ENCODE data around the gene CAMK1D.

Gene CAMK1D

DNA sequence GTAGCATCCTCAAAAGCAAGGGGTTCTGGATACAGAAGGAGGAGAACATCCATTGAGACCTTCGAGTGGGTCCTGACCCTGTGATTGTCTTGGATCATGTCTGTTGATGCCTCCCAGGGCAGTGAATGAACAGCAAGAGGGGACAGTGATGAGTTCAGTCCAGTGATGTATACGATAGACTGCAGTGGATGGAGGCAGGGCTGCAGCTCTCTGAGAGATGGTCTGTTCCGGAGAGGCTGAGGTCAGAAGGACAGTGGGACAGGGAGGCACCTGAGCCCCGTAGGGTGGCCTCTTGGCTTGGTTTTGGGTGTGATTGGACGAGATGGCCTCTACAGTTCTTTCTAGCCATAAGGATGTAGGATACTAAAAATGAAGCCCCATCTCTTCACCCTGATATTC, 280.4 kb downstream of the CAMK1D start:
- no peak for DNase-seq (ENCODE audit: low read depth)

DNA sequence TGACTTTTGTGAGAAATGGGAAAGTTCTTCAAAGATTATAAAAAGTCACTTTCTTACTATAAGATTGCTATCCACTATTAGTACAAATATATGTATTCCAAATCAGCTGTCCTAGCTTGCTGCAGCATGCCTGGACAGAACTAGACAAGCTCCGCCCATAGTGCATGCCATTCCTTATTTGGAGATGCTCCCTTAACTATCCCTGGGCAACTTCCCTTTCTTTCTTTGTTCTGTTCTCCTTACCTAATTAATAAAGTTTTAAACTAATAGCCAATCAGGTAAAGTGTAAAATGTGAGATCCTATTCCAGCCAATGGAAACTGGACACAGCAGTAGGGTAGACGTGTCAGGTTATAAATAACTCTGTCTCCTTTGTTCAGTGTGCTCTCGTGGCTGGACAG, 281.9 kb downstream of the CAMK1D start:
- DNase-seq (ENCODE audit: low read depth): no peak

GRCh38 chr10:12631787-12632562, 282.6 kb downstream of the CAMK1D start:
- no peak for DNase-seq (ENCODE audit: low read depth)

- no peak for DNase-seq (ENCODE audit: low read depth)
Observed at GRCh38 chr10:12633776-12634620, 284.7 kb downstream of the CAMK1D start.

DNA sequence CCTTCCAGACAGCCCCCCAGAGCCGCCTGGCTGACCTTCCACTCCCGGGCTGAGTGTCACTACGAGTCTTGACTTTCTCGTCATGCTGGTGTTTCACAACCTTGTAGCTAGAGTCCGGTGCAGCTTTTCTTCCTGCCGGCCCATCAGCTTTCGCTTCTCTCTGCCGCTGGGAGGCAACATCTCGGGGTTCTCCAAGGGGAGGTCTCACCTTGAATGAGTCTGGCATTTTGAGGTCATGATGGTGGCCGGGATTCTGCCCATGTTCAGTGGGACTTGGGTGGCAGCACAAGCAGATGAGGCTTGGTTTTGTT, 285.2 kb downstream of the CAMK1D start:
- DNase-seq (ENCODE audit: low read depth): no peak

DNA sequence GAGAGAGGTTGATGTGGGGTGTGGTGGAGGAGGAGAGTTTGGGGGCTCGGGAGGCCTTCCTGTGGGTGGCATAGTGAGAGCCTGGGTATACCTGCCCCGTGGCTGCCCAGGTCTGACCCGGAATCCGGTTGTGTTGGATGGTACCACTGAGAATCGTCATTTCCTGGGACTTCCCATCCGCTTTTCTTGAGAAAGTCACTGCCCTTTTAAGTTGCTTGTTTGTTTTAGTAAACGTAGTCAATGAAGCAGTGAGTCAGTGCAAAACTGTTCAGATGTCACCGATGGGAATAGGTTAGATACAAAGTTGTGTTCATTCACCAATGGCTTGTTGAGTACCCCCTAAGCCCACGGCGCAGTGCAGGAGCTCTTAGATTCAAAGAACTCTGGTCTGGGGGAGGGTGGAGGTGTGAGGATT, 285.8 kb downstream of the CAMK1D start:
- DNase-seq (ENCODE audit: low read depth): no peak

- DNase-seq (ENCODE audit: low read depth): no peak
Observed at GRCh38 chr10:12636571-12636970, 287.2 kb downstream of the CAMK1D start.

- DNase-seq (ENCODE audit: low read depth): no peak
Observed at GRCh38 chr10:12637649-12638048, 288.3 kb downstream of the CAMK1D start.

DNA sequence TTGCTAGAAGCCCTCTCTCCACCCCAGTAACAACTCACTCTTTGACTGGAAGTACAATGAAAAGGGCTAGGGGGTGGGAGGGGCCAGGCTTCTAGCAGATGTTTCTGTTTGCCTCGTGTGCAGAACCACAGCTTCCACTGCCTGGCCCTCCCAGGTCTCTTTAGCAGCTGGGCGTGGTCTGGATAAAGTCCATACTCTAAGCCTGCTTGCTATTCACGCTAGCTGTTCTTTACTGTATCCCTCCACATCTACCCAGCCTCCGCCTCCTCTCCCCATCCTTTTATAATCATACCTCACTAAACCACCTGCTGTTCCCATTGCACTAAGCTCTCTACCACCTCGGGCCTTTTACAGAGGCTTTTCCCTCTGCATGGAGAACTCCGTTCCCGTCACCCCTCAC, 288.8 kb downstream of the CAMK1D start:
- DNase-seq (ENCODE audit: low read depth): no peak

DNA sequence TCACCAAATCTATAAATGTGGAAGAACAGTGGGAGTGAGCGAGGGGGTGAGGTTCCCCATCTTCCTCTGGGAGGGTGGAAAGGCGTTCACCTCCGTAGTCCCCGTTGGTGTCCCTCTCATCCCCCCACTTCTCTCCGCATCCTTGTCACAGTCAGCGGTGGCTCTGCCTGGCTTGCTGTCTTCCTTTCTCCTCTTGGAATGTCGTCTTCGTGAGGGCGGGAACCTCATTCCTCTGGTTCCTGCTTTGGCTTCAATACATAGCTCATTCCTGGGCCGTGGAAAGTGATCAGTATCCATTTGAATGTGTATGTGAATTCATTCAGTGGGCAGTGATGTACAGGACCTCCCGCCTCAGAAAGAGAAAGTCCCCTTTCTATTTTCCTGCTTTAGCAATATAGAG, 289.4 kb downstream of the CAMK1D start:
- no peak for DNase-seq (ENCODE audit: low read depth)

- DNase-seq (ENCODE audit: low read depth): no peak
Observed at GRCh38 chr10:12639996-12640944, 290.9 kb downstream of the CAMK1D start.

DNA sequence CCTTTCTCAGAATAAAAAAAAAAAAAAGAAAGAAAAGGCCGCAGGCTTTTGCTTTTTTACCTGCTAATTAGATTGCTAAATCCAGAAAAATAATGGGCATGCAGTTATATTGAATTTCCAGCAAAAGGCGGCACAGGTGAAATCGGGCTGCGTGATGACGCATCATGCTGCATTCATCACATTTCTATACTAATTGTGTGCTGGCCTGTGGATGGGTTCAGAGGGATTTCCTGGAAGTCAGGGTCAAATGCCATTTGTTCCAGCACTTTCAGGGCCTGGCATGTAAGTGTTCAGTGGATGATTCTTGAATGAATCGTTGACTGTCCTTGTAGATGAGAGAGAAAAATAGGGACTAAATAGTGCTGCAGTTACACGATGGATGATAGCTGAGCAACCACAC, 292.7 kb downstream of the CAMK1D start:
- no peak for DNase-seq (ENCODE audit: low read depth)

DNA sequence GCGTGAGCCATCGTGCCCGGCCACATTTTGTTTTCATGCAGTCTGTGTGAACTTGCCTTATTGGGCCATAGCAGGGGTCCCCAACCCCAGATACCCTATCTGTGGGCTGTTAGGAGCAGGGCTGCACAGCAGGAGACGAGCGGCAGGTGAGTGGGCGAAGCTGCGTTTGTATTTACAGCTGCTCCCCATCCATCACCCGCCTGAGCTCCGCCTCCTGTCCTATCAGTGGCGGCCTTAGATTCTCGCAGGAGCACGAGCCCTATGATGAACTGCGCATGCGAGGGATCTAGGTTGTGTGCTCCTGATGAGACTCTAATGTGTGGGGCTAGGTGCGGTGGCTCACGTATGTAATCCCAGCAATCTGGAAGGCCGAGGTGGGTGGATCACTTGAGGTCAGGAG, 293.9 kb downstream of the CAMK1D start:
- no peak for DNase-seq (ENCODE audit: low read depth)

- DNase-seq (ENCODE audit: low read depth): no peak
Observed at GRCh38 chr10:12644380-12645144, 295.2 kb downstream of the CAMK1D start.

DNA sequence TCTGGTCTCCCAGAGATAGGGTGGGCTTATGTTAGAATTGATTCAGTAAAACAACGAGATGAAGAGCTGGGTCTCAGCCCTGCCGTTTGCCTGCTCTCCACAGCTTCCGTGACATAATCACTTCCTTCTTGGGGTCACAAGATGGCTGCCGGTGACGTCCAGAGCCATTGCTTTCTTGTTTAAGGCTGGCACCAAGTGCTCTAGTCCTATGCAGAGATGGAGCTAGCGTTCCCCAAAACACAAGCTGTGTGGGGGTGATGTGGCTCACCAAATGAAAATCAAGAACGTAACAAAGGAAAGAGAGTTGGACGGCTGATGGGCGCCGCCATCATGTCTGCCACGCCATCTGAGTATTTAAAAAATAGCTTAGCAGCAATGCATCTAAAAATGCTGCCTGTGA, 296.1 kb downstream of the CAMK1D start:
- DNase-seq (ENCODE audit: low read depth): no peak

DNA sequence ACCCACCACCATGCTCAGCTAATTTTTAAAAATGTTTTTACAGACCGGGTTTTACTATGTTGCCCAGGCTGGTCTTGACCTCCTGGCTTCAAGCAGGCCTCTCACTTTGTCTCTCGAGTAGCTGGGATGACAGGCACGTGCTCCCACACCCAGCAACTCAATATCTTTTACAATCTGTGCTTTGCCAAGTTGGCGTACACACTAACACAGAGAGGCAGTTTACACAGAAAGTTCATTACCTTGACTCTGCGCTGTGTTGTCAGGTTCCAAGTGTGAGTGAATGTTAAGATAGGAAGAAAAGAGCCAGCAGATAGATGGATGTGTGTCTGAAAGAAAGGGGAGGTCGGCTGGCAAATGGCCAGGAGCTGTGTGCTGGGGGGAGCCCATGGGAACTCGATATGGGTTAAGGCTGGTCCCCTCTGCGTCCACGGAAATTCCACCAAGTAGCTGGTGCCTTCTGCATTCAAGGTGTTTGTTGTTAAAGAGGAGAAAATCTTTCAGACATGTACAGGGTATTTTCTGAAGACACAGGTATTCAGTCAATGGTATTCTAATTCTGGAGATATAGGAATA, 299.8 kb downstream of the CAMK1D start:
- no peak for DNase-seq (ENCODE audit: low read depth)

- no peak for DNase-seq (ENCODE audit: low read depth)
Observed at GRCh38 chr10:12650122-12650521, 300.8 kb downstream of the CAMK1D start.

GRCh38 chr10:12650538-12651298, 301.4 kb downstream of the CAMK1D start:
- DNase-seq (ENCODE audit: low read depth): no peak

GRCh38 chr10:12655940-12656339, 306.6 kb downstream of the CAMK1D start:
- no peak for DNase-seq (ENCODE audit: low read depth)

GRCh38 chr10:12656518-12657142, 307.3 kb downstream of the CAMK1D start:
- DNase-seq (ENCODE audit: low read depth): peak; percentile 71

All from amniotic epithelial cell (primary cell).